K562 treated with DMSO at 1 percent for 4 hours (cell line): ENCODE measurements around the gene MAGEB16. TPM values are rescaled to one million over a fixed set of nuclear protein-coding genes. Genes with fewer than 3 reads are reported as not detected.

Experiments used
- total RNA-seq: library from RNA; unstranded; fragments of 300-600 nt; gene quantifications from 2 replicates; pipeline ENCODE4 v1.2.3, GENCODE V29; 2022; ENCODE audit not compliant: insufficient read depth

The MAGEB16 gene
- total RNA-seq: 0.40 and 1.7 TPM in 2 replicates

GRCh38 chrX:35798042-35798441, at the start of gene MAGEB16:
Gene MAGEB16, plus strand, starts transcription at chrX:35798342. Its CDS starts 3,855 bp downstream, at chrX:35802197.

Other genes with a start within 250 kb of the MAGEB16 start
- gene CFAP47, start 121.4 kb downstream of the MAGEB16 start, total RNA-seq: not detected in 2 replicates